Measurements from ENCODE around the gene ZNF385B.

Gene ZNF385B

GRCh38 chr2:179741317-179741716 is 120.1 kb downstream of the ZNF385B start:
- DNase-seq, result no peak

DNA sequence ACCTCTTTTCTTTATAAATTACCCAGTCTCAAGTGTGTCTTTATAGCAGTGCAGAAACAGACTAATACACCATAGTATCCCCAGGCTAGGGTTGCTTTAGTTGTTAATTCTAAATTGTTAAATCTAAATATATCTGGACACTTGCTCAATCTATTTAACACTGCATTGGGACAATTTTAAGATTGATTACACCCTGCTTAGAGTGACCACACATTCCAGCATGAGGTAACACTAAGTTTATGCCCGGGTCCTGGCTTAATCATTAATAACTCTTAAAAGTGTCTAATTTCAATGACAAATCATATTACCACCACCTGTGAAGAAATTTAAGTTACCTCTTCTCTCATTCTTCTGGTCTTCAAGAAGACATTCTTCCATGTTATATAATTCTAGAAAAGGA is 131.4 kb downstream of the ZNF385B start:
- DNase-seq, result no peak

DNA sequence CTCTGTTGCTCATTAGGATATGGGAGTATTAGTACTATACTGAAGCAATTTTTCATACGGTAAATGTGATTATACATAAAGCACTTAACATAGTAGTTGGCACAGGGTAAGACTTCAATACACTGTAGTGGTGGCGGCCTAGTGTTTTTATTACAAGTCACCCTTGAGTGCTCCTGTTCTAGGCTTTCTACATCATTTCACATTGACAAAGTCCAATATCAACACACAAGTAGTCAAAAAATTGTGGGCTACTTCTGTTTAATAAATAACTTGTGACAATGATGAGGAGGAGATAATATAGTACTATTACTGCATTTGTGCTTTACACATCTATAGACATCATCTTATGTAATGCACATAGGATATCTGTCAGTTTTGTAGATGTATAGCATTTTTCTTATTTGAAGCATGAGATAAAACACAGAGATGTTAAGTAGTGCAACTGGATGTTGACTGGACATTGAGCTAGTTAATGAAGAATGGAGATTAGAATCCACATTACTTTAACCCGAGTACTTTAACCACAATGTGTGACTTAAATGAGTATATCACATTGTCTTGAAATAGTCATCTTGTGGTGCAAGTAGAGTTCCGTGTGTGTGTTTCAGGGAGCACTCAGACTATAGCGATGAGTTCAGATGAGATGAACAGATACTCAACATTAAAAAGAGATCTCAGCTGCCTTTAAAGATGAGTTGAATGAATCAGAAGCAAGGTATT is 134.8 kb downstream of the ZNF385B start:
- no peak for DNase-seq

DNA sequence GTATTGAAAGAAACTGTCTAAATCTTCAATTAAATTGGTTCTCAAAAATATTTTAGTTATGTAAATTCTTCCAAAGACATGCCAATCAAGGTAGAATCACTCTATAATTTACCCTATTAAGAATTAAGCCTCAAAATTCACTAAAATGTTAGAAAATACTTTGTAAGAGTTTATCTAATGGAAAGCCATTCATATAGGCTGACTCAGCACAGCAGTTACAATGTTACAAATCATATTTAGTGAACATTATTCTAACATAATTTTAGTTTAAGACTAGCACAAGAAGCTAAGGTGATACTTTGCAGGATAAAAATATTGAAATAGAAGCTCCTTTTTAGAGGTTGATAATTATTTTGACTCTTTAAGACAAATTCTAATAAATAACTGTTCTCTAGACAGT is 137.0 kb downstream of the ZNF385B start:
- no peak for DNase-seq

DNA sequence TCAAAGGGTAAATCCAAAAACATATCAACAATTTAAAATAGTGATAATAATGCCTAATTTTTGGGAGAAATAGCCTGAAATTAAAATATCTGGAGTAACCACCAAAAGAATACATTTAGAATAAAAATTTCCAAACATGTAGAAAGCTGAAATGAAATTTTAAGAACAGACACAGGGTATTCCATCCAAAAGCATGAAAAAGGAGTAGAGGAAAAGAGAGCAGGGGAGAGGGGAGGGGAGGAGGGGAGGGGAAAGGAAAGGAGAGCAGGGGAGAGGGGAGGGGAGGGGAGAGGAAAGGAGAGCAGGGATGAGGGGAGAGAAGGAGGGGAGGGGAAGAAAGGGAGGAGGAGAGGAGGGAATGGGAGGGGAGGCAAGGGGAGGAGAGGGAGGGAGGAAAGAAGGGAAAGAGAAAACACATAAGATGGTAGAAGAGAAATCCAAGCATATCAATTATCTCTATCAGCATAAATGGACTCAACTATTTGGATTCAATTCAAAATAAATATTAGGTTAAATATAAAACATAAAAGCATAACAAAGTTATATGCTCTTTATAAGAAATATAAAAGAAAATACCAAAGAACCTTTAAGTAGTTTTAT is 141.1 kb downstream of the ZNF385B start:
- DNase-seq, result no peak

DNA sequence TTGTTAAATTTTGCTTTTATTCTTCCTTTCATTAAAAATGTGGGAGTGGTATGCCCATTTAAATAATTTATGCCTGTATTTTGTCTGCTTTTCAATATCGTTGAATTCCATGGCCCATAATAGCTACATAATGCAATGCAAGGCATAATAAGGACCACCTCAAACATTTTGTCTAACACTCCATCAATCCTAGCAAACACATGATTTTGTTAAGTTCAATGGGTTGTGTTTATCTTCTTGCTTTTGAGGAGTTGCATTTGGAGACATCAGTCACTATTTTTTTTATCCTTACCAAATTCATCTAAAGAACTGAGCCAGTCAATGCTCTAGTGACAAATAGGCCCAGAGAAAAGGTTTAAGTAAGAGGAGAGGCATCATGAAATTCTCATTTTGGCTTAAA is 145.5 kb downstream of the ZNF385B start:
- DNase-seq, result no peak

GRCh38 chr2:179715196-179715595 is 146.2 kb downstream of the ZNF385B start:
- DNase-seq, result no peak

DNA sequence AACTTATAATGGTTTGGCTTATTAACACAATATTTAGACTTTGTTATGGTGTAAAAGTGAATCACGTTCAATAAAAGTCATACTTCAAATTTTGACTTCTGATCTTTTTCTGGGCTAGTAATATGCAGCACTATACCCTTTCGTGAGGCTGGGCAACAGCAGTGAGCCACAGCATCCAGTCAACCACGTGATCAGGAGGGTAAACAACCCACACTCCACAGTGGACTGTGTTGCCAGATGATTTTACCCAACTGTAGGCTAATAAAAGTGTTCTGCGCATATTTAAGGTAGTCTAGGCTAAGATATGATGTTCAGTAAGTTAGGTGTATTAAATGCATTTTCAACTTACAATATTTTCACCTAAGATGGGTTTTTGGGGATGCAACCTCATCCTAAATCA is 148.6 kb downstream of the ZNF385B start:
- DNase-seq, result no peak

DNA sequence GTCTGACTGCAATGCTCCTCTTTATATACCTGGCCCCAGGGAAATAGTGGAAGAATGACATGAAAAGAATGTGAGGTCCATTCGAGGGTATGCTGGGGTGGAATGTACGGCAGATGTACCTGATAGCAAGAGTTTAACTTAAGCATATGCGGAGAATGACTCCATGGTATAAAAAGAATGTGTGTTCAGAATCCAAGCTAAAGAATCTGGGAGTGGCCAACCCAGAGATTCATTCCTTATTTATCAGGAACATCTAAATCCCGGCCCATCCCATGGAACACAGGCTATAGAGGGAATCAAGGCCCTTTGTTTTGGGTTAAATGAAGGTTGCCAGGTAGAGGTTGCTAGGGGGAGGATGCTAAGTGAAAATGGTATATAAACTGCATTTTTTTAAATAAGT is 150.0 kb downstream of the ZNF385B start:
- no peak for DNase-seq

- no peak for DNase-seq
These were observed 157.7 kb downstream of the ZNF385B start for GRCh38 chr2:179703702-179704101.

DNA sequence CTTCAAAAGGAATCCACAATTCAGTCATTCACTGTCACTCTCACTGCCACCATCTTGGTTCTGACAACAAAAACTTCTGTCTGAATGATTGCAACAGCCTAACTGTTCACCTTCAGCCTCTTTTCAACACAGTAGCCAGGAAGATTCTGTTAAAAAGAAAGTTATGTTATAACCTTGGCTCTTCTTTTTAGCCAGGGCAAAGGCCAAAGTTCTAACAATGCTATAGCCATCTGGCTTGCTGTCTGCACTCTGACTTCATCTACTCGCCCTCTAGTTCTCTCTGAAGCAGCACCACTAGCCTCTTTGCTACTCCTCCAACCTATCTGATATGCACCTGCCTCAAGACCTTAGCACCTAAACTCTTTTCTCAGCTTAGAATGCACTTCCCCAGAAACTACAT is 158.5 kb downstream of the ZNF385B start:
- no peak for DNase-seq

DNA sequence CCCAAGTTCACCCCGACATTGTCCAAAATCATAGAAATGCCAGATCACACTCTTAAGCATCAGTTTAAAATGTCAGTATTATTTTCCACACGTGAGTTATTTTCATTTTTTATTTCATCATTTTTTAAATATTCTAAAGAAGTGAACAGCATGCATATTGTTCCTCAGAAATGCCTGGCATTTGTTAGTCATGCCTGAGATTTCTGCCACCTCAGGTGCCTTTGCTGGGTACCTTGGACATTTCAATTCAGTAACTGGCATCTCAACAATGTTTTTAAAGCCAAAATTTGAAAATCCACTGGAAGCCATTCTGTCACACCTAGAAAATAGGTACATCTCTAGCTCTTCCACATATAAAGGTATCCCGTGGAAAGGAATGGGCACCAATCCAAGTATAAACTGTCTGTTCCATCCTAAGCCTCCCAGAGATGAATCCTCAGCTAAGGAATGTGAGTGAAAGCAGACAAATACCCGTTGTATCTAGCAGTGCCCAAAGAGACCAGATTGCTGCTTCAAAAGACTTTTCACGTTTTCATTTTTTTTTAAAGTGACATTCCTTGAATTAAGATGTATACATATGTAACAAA is 159.8 kb downstream of the ZNF385B start:
- DNase-seq, result no peak

GRCh38 chr2:179695486-179695885 is 165.9 kb downstream of the ZNF385B start:
- no peak for DNase-seq

- DNase-seq, result no peak
These were observed 166.4 kb downstream of the ZNF385B start for GRCh38 chr2:179694963-179695362.

GRCh38 chr2:179692610-179693009 is 168.8 kb downstream of the ZNF385B start:
- no peak for DNase-seq

GRCh38 chr2:179692043-179692442 is 169.4 kb downstream of the ZNF385B start:
- DNase-seq, result no peak

DNA sequence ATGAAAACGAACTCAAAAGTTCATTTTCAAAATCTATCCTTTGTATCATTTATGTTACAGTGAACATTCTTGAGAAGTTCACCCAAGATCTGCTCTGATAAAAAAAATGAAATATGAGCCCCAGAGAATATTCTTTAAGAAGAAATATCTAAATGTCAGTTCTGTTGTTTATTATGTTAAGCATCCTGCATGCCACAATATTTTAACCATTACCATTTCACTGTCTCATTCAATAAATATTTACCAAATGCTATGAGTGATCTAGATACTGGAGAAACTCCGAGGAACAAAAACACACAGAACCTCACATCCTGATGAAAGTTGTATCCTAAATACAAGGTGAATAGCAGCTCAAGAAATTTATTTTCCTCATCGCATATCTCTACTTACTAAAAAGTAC is 170.2 kb downstream of the ZNF385B start:
- no peak for DNase-seq

DNA sequence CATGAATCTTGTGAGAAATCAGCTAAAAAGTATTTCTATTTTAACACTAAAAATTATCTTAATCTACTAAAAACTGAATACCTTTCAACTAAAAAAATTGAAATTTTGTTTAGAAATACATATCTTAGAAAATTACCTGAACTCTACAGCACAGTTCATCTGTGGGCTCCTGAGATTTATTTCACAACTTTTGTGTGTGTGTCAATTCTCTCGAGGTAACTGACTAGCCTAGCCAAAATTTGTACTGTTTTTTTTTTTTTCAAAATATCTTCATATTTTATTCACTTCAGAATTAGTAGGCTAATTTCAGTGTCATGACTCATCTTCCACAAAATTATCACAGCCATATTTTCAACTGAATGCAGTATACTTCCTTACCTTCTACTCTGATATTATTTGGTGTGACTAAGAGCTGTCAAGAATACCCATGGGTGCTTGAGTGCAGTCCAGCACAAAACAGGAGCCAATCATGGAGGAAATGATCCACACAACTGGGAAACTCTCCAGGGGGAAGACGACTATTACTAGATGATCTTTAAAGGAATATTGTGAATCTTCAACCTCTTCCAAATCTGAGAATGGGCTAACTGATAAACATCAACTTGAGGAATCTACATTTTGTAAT is 174.6 kb downstream of the ZNF385B start:
- no peak for DNase-seq

GRCh38 chr2:179686069-179686468 is 175.3 kb downstream of the ZNF385B start:
- DNase-seq, result no peak

DNA sequence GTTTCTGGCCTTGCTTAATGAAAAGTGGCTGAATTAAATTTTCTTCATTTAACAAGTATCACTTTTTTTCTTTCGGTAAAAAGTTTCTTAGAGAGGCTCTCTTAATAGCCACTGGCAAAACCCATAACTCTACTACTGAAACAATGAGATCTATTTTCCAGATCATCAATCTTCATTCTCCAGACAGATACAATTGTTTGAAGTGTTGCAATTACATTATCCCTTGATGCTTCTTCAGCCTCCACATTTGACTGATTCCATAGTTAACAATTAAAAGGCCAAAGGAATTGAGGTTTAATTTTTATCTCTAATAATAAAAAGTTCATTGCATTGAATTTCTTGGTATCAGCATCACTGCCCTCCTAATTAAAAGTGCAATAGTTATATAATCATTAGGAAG is 176.3 kb downstream of the ZNF385B start:
- no peak for DNase-seq

DNA sequence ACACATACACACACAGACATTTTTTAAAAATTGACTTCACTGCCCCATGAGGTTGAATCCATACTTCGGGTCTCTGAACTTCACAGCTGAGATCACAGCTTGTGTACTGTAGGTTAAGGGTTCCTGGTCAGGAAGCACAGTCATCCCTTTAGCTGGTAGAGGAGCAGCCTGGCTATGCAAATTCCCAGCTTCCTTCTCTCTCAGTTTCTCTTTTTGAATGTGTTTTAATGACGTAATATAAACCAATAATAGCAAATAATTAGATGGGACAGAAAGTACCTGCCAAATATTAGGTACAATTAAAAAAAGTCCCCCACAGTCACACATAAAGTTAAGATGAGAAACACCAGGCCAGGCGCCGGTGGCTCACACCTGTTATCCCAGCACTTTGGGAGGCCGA is 178.7 kb downstream of the ZNF385B start:
- no peak for DNase-seq

GRCh38 chr2:179677746-179678505 is 183.5 kb downstream of the ZNF385B start:
- no peak for DNase-seq

- no peak for DNase-seq
These were observed 184.2 kb downstream of the ZNF385B start for GRCh38 chr2:179677077-179677688.
